Stimulated activated CD8-positive, alpha-beta memory T cell treated with anti-CD3 and anti-CD28 coated beads, Interleukin-7, amount 100 ng/mL, for 1 hour (primary cell): Measurements from ENCODE around the gene MSI2.
"Not testable (repeated sequence)": the region's sequence is repeated elsewhere in the genome, so short reads cannot be mapped to it uniquely, and the experiment has no call there.

Experiments used
- DNase-seq, 2 donors: peaks; one replicate each; pipeline ENCODE4 v3.0.0-alpha.2; 2020; ENCODE audit warnings: low read depth in 2 of 2

The MSI2 gene

GRCh38 chr17:57614742-57615141, 358.4 kb downstream of the MSI2 start:
- no peak for DNase-seq

DNA sequence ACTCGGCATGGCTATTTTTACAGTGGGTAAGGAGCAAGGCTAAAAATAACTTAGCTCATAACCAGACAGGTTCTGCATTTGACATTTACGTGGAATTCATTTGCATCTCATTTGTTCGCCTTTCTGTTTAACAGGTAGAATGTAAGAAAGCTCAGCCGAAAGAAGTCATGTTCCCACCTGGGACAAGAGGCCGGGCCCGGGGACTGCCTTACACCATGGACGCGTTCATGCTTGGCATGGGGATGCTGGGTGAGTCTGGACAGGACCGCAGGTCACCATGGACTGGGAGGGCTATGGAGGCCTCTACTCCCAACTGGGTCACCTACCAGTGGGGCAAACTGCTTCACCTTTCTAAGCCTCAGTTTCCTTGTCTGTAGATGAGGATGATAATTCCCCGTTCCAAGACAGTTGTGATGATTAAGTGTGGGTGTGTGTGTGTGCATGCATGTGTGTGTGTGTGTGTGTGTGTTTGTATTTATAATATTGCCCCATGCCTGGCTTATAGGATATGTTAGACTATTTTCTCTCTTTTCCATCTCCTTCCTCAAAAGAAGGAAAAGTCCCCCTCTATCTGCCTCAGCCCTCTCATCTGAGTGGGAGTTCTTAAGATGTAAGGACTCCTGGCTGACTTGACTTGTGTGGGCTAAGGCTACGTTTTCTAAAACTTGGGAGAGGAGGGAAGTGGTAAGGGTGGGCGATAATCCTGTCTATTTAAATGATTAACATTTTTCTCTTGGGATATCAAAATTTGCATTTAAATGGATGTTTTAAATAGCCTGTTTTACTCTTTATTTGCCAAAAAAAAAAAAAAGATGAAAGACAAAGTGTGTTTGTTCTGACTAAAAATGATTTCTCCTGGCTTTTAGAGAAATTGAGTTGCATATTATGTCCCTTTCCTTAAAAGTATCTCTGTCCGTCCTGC, 359.8 kb downstream of the MSI2 start:
- DNase-seq = no peak

GRCh38 chr17:57617218-57617617, 360.9 kb downstream of the MSI2 start:
- DNase-seq = no peak

GRCh38 chr17:57619061-57619937, 363.0 kb downstream of the MSI2 start:
- DNase-seq = no peak

- no peak for DNase-seq
Measured at GRCh38 chr17:57620576-57620975, 364.3 kb downstream of the MSI2 start.

- DNase-seq = not testable (repeated sequence)
Measured at GRCh38 chr17:57621791-57622190, 365.5 kb downstream of the MSI2 start.

DNA sequence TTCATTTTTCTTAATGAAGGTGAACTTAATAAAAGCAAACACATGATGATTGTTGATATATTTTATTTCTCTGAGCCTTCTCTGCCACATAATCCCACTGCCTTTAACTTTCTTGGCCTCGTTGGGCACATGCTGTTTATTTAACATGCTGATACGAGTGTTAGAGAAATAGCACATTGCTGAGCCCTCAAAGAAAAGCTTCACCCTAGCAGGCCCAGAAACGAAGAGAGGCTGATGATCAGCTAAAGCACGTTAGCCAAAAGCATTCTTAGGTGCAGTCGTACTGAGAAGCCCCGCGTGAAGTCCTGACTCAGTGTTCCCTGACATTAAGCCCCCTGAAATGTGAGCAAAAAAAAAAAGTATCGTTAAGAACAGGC, 366.0 kb downstream of the MSI2 start:
- no peak for DNase-seq

GRCh38 chr17:57622683-57623433, 366.5 kb downstream of the MSI2 start:
- DNase-seq = no peak

DNA sequence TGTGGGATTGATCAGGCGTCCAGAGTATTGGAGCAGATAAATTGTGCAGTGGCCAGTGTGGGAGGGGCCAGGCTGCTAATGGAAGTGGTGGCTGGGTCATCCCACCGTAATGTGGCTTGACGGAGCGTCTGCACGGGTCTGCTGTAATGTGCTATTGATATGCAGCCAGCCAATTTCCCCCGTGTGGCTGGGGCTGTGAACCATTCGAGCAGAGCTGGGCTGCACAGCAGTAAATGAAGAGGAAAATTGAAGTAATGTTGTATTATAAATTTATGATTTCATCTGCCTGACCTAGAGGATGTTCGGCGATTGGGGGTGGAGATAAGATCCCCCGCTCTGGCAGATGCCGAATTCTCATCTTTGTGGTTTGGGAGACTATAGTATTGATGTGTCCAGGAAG, 367.3 kb downstream of the MSI2 start:
- no peak for DNase-seq

- no peak for DNase-seq
Measured at GRCh38 chr17:57624386-57624785, 368.1 kb downstream of the MSI2 start.

GRCh38 chr17:57625511-57625910, 369.2 kb downstream of the MSI2 start:
- no peak for DNase-seq

GRCh38 chr17:57625957-57626356, 369.6 kb downstream of the MSI2 start:
- DNase-seq = no peak

DNA sequence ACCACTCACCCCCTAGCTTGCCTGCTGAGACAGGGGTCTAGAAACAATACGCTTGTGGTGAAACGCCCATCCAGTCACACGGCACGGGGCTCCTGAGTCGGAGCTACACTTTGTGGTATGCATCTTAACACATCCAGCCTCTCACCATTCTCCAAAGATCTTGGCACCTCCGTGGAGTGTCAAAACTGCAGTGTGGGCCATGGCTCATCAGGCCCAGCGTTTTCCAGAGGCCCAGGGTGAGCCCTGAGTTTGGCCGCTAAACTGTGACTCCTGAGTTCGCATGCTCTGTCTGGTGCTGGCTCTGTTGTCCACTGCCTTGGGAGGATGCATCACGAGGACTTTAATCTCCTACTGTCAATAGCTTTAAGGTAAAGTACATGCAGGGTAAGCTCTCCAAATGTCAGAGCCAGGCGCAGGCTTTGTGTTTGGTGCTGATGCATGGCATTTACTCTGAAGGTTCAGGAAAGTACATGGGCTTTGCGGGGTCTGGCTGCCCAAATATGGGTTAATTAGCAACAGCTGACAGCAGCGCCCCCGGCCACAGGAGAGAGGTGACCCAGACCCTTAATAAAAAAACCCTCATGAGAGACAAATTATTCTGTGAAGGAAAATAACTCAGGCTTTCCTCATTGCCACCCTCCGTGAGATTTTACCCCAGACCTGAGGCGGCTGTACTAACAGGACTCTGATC, 370.3 kb downstream of the MSI2 start:
- DNase-seq = no peak

DNA sequence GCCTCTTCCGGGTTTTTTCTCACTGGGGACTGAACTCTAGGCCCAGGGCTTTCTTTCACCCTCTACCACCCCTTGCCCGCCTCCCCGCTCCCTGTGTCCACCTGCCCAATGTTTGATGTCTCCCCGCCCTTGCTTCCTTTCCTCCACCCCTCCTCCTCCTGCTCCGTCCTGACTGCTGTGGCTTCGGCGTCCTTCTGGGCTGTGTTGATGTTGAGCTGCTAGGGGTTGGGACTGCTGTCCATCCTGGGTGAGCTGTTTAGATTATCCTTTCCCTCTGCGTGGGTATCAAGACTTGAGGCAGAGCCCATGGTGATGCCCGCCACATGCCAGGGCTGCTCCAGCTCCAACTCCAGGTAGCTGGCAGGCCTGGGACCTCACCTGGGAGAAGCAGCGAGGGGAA, 371.3 kb downstream of the MSI2 start:
- DNase-seq = no peak

- no peak for DNase-seq
Measured at GRCh38 chr17:57628421-57628820, 372.1 kb downstream of the MSI2 start.

DNA sequence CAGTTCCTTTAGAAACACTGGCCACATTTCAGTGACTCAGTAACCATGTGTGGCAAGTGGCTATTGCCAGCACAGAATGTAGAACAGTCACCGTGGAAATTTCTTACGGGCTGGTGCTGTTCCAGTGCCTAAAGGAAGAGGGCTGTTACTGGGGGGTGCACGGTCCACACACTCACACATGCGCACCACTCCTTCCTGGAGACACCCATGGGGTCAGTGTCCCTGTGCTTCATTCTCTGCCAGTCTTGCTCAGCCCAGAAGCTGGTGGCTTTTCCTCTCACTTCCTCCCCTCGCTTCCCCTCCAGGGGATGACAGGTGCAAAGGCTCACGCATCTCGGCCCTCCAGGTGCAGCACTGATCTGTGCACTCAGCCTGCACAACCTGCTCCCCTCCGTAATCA, 373.1 kb downstream of the MSI2 start:
- no peak for DNase-seq

- no peak for DNase-seq
Measured at GRCh38 chr17:57629886-57630285, 373.6 kb downstream of the MSI2 start.

GRCh38 chr17:57630736-57631135, 374.4 kb downstream of the MSI2 start:
- DNase-seq = no peak

- DNase-seq = no peak
Measured at GRCh38 chr17:57631871-57632270, 375.5 kb downstream of the MSI2 start.

DNA sequence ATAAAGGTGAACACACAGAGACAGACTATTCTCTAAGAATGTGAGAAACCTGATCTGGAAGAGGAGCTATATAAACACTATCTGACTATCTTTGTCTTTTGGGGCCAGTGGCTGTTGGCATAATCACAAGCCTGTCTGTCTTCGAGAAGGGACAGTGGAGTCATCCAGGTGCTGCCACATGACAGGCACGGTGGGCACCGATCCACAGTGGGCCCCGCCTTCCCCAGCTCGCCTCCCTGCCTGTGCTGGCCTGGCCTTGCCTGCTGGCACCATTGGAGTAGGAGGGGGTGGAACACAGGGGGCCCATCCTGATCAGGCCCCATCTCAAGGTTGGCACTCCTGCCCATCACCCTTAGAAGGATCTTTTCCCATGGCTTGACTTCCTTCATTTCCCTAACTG, 376.0 kb downstream of the MSI2 start:
- no peak for DNase-seq

GRCh38 chr17:57633236-57633635, 376.9 kb downstream of the MSI2 start:
- no peak for DNase-seq
